HG03108 (cell line): Measurements from ENCODE around the gene PRICKLE4.
"Not testable (repeated sequence)": the region's sequence is repeated elsewhere in the genome, so short reads cannot be mapped to it uniquely, and the experiment has no call there.

Source experiments
- ATAC-seq: cut with Tn5 transposase; IDR thresholded peaks from one replicate; pipeline ENCODE4 v1.9.1; 2021; ENCODE audit warnings: moderate library complexity; ENCODE audit not compliant: unreplicated experiment

The PRICKLE4 gene

DNA sequence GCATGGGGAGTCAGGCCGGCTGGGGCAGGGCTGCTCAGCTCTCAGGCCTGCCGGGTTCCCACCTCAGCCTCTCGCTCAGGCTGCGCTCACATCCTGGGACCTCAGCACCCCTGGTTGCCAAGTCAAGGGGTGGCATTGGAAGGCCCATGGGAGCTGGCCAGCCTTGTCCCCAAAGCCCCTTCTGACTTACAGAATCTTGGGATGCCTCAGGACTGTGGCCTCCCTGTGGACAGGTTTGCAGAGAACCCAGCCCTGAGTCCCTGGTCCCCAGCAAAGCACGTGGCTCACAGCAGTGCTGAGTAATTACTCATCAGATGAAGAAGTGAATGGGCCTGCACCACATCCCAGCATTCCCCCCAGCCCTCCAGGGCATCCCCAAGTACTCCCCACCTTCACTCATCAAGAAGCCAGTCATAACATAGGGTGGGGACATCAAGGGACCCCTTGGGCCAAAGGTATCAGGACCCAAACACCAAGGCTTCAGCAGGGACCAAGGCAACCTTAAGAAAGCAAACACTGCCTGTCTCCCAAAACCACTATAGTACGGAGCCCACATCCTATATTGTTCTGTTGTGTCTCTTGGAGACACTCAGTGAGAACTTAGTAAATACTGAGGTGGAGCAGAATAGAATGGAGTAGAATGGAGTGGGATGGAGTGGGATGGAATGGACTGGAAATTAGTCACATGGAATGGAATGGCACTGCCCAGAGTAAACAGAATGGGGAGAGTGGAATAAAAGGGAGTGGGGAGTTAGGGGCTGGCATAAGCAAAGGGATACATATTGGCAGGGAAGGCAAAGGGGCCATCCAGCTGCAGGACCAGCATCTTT is 37.0 kb upstream of the PRICKLE4 start:
- no peak for ATAC-seq

DNA sequence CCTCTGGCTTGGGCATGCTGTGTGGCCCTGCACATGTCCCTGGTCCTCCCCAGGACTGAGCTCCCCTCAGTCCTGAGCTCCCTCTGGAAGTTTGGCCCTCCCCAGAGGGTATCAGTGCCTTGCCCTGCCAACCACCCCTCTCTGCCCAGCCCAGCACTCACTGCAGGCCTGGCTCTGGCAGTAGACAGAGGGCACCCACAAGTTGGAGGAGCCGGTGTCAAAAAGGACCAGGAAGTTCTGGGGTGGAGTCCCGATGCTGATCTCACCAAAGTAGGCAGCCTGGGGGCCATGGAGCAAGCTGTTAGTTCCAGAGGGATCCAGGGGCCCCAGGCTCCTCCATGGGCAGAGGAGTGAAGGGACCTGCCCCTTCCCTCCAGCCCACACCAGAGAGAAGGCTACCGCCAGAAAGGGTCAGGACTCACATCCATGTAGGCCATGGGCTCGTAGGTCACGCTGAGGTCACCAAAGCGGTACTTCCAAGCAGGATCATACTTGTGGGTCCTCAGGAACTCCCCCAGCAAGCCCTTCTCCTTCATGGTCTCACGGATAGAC is 36.3 kb upstream of the PRICKLE4 start:
- no peak for ATAC-seq

DNA sequence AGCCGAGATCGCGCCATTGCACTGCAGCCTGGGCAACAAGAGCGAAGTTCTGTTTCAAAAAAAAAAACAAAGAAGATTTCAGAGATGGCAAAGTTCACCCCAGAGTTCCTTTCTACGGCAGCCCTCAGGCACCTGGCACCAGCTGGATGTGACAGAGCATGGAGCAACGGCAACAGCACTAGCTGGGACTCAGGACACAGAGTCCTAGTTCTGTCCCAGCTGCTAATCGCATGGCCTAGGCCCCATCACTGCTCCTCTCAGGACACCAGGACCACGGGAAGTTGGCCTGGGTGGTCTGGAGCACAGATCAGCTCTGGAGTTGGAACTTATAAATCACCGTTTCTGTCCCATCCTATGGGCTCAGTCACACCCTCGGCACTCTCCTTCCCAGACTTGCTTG is 34.5 kb upstream of the PRICKLE4 start:
- no peak for ATAC-seq

GRCh38 chr6:41747256-41748101 is 33.1 kb upstream of the PRICKLE4 start, which contains the start of gene PGC:
Gene PGC, minus strand, starts transcription at chr6:41747397. Its CDS starts 63 bp downstream, at chr6:41747334.
- ATAC-seq, result no peak

DNA sequence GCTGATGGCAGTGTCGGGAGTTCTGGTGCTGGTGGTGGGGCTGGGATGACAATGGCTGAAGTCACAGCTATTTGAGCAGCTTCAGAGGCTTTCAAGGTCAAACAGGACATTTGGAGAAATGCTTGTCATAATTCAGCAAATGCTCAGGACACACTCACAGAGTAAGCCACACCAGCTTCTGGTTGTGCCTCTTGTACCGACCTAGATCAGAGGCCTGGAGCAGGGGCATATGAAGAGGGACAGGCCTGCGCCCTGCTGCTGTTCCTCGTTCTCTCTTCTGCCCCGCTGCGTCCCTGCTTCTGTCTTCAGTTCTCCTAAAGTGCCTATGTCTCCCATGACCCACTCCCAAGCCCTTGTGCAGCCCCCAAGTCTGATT is 32.5 kb upstream of the PRICKLE4 start:
- ATAC-seq, result no peak

- no peak for ATAC-seq
These were observed 32.0 kb upstream of the PRICKLE4 start for GRCh38 chr6:41748542-41748941.

- no peak for ATAC-seq
These were observed 30.2 kb upstream of the PRICKLE4 start for GRCh38 chr6:41750374-41750773.

- ATAC-seq, result no peak
These were observed 24.7 kb upstream of the PRICKLE4 start for GRCh38 chr6:41755895-41756294.

DNA sequence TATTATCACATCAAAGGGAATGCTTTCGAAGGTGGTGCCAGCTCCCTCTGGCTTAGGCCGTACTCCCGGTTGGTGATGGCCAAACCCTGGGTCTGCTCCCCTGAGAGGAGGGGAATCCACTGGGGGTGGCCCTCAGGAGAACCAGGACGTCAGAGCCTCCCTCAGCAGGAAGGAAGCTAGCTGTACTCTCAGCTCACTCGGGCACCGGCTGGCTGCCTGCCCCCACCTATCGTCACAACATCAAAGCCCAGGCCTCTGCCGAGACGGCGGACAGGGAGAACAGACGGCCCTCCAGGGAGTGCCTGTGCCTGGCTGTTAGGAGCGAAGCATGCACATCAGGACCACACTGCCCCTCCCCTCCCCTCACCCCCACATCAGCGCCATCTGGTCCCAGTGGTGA is 24.2 kb upstream of the PRICKLE4 start:
- ATAC-seq, result no peak

DNA sequence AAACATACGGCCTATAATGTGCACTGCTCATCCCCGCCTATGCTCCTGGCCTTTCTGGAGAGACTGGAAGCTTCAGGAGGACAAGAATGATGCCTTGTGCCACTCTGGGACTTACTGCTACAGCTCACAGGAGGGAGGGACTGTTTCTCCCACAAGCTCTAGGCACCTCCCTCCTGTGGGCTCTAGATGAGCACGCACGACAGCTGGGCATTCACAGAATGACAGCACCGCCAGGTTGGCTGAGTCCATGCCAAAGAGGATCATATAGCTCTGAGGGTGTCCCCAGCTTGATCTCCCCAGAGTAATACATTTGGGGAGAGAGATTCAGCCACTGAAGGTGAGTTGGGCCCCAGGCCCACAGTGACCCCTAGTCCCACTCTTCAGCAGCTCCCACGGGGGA is 23.3 kb upstream of the PRICKLE4 start:
- ATAC-seq, result no peak

DNA sequence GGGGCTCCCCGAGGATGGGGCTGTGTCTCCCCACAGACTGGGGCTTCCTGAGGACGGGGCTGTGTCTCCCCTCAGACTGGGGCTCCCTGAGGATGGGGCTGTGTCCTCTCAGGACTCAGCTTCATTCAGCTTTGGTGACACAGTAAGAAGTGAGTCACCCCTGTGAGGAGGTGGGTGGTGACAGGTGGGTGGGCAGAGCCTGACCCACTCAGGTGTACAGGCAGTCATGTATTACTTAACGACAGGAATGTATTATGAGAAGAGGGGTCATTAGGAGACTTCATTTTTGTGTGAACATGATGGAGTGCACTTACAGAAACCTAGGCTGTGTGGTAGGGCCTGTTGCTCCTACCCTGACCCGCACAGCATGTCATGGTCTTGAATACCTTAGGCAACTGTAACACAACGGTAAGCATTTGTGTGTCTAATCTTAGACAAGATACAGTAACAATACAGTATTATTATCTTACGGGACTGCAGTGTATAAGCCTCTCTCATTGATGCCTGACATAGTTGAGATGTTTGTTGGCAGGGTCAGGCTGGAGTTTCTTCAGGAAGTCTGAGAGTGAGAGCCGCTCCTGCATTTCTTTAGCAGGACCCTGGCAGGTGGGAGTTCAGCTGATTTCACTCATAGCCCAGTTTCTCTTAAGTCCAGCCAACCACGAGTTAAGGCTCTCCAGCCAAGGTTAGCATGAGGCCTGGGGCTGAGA is 22.5 kb upstream of the PRICKLE4 start:
- no peak for ATAC-seq

GRCh38 chr6:41758641-41759035 is 21.9 kb upstream of the PRICKLE4 start:
- no peak for ATAC-seq

- ATAC-seq, result no peak
These were observed 21.3 kb upstream of the PRICKLE4 start for GRCh38 chr6:41759106-41759904.

DNA sequence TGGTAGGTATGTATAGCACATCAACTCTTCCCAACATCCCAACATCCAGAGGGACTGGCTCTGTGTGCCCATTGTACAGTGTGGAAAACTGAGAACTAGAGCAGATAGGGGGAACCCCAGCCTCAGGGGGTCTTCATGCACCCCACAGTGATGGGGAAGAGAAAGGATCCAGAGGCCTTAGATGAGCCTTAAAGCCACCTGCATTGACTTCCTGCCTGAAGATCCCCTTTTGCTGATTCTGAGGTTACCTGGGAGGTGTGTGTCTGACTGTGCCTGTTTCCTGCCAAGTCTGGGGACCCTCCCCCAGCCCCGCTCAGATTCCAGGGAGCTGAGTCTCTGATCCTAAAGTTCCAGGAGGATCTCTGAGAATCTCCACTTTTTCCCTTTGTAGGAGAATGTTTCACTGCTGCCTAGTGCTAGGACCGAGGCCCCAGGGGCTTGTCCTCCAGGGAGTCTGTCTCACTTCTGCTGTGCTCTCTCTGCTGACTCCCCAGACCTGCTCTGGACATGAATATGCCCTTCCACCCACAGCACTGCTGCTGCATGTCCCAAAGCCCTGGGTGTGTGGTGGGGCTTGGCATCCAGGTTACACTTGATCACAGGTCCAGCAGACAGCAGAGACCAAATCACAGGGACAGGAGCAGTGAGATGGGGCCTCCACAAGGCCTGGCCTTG is 20.5 kb upstream of the PRICKLE4 start:
- ATAC-seq, result no peak

- no peak for ATAC-seq
These were observed 17.1 kb upstream of the PRICKLE4 start for GRCh38 chr6:41763470-41763869.

GRCh38 chr6:41766043-41766664 is 14.4 kb upstream of the PRICKLE4 start:
- not testable (repeated sequence) for ATAC-seq

DNA sequence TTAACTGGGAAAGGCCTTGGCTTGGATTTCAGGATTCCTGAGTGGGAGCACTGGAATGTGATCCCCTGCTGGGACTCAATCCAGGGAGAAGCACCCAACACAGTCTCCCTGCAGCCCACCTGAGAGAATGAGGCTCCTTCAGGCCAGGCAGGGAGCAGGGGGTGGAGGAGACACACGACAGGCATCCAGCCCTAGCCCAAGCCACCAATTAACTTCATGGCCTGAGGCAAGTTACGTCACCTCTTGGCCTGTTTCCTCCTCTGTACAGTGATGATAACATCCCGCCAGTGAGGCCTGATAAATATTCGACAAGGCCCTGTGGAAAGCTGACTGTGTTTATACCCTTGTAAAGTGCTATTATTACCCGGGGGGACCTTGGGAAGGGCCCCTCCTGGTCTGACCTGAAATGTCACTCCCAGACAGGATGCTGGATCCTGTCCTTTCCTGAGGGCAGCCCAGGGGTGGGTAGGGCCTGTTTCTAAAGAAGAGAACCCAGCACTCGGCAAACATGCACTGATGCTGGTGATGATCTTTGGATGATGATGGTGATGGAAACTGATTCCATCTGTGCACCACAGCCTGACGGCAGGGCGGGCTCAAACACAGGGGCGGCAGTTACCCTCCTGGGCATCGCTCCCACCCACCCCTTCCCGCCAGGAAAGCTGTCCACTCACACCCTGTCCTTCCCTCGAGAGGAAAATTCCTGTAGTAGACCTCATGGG is 13.3 kb upstream of the PRICKLE4 start:
- ATAC-seq, result no peak

GRCh38 chr6:41768545-41769308 is 11.9 kb upstream of the PRICKLE4 start:
- no peak for ATAC-seq
